Osteoblast (primary cell): Measurements from ENCODE around the gene AMHR2. TPM values are rescaled to one million over a fixed set of nuclear protein-coding genes. Genes with fewer than 3 reads are reported as not detected.
"Not testable (repeated sequence)": the region's sequence is repeated elsewhere in the genome, so short reads cannot be mapped to it uniquely, and the experiment has no call there.

Experiments used
- DNase-seq: peaks from one replicate; pipeline ENCODE4 v3.0.0; 2011; ENCODE audit warnings: low spot score, mixed read lengths; ENCODE audit not compliant: insufficient read length; ENCODE audit errors: missing footprints
- H2AFZ ChIP-seq: 2 replicates; pipeline ENCODE4 v1.6.0; 2011; ENCODE audit warnings: mild to moderate bottlenecking, low read length
- H3K27ac ChIP-seq: 2 replicates; pipeline ENCODE4 v1.5.1; 2011; ENCODE audit warnings: mild to moderate bottlenecking, low read depth, low read length, moderate library complexity
- H3K27me3 ChIP-seq: 2 replicates; pipeline ENCODE4 v1.6.0; 2012; ENCODE audit warnings: mild to moderate bottlenecking, control low read depth, inconsistent platforms, low read length, moderate library complexity; ENCODE audit not compliant: insufficient read depth
- H3K36me3 ChIP-seq: 2 replicates; pipeline ENCODE4 v1.5.1; 2011; ENCODE audit warnings: mild to moderate bottlenecking, low read length, control low read depth, moderate library complexity; ENCODE audit not compliant: insufficient read depth
- H3K4me1 ChIP-seq: 2 replicates; pipeline ENCODE4 v1.5.1; 2011; ENCODE audit warnings: mild to moderate bottlenecking, low read length, control low read depth, moderate library complexity; ENCODE audit not compliant: insufficient read depth
- H3K4me2 ChIP-seq: 2 replicates; pipeline ENCODE4 v1.6.0; 2011; ENCODE audit warnings: mild to moderate bottlenecking, low read length; ENCODE audit not compliant: insufficient read depth
- H3K4me3 ChIP-seq: fragments of 200-600 bp; sonication (generic); 3 replicates; pipeline ENCODE4 v1.5.1; 2012; ENCODE audit warnings: mild to moderate bottlenecking, low read length, inconsistent platforms; ENCODE audit not compliant: insufficient read depth
- H3K79me2 ChIP-seq: 2 replicates; pipeline ENCODE4 v1.6.0; 2012; ENCODE audit warnings: mild to moderate bottlenecking, low read length, control low read depth, inconsistent platforms; ENCODE audit not compliant: insufficient read depth
- H3K9me3 ChIP-seq: 2 replicates; pipeline ENCODE4 v1.5.1; 2011; ENCODE audit warnings: low read depth, low read length, control low read depth
- H4K20me1 ChIP-seq: 2 replicates; pipeline ENCODE4 v1.6.0; 2012; ENCODE audit warnings: mild to moderate bottlenecking, low read length, control low read depth; ENCODE audit not compliant: insufficient read depth
- total RNA-seq: library from RNA; depleted of rRNA; stranded (reverse); fragments of >200 nt; gene quantifications from 2 replicates; pipeline ENCODE4 v1.2.3, GENCODE V29; 2012
- TF ChIP-seq, protein P1 (sequence below): IDR thresholded peaks from 2 replicates; pipeline ENCODE4 v1.5.1; 2011; ENCODE audit warnings: mild to moderate bottlenecking, low read depth, low read length, moderate library complexity; ENCODE audit errors: extremely low read depth

AMHR2 gene
- total RNA-seq, 1 donor: not detected

DNA sequence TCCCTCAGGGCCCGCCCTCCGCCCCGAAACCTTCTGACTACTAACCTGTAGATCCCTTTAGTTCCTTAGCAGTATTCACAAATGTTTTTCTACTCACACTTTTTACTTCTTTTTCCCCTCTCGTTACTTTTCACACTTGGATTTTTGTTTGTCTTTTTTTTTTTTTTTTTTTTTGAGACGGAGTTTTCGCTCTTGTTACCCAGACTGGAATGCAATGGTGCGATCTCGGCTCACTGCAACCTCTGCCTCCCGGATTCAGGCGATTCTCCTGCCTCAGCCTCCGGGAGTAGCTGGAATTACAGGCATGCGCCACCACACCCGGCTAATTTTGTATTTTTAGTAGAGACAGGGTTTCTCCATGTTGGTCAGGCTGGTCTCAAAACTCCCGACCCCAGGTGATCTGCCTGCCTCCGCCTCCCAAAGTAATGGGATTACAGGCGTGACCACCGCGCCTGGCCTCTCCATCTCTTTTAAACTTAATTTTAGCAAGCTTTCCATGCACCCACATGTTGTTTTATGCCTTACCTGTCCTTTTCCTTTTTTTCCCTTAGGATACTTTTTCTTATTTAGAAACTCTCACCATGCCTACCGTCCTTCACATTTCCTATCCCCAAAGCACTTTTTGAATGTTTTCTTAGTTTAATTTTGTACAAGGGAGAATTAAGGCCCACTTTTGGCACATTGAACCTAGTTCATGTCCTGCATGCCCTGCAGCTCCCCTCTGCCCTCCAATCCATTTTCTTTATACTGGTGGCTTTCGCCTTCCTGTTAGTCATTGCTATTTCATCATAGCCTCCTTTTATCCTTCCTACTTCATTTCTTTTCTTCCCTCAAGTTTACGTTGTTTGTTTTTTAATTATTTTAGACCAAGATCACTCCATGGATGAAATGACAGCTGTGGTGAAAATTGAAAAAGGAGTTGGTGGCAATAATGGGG, 42.6 kb upstream of the AMHR2 start:
- Histone ChIP-seq H3K4me2 (peak overlapping the region; percentile 95), H3K27ac (peak overlapping the region; percentile 77), H3K36me3 (peaks cover 26% of the 10 kb centered on the region), H3K9me3 (no peaks in the 10 kb centered on the region), H3K4me1 (peaks cover 33% of the 10 kb centered on the region), H2AFZ (no peak overlapping the region), H3K79me2 (peaks cover 38% of the 10 kb centered on the region), H3K27me3 (no peaks in the 10 kb centered on the region), H4K20me1 (peaks cover 20% of the 10 kb centered on the region), H3K4me3 (peak overlapping the region; percentile 78)
- DNase-seq: no peak
- TF ChIP-seq, protein P1, sequence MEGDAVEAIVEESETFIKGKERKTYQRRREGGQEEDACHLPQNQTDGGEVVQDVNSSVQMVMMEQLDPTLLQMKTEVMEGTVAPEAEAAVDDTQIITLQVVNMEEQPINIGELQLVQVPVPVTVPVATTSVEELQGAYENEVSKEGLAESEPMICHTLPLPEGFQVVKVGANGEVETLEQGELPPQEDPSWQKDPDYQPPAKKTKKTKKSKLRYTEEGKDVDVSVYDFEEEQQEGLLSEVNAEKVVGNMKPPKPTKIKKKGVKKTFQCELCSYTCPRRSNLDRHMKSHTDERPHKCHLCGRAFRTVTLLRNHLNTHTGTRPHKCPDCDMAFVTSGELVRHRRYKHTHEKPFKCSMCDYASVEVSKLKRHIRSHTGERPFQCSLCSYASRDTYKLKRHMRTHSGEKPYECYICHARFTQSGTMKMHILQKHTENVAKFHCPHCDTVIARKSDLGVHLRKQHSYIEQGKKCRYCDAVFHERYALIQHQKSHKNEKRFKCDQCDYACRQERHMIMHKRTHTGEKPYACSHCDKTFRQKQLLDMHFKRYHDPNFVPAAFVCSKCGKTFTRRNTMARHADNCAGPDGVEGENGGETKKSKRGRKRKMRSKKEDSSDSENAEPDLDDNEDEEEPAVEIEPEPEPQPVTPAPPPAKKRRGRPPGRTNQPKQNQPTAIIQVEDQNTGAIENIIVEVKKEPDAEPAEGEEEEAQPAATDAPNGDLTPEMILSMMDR: no peak

DNA sequence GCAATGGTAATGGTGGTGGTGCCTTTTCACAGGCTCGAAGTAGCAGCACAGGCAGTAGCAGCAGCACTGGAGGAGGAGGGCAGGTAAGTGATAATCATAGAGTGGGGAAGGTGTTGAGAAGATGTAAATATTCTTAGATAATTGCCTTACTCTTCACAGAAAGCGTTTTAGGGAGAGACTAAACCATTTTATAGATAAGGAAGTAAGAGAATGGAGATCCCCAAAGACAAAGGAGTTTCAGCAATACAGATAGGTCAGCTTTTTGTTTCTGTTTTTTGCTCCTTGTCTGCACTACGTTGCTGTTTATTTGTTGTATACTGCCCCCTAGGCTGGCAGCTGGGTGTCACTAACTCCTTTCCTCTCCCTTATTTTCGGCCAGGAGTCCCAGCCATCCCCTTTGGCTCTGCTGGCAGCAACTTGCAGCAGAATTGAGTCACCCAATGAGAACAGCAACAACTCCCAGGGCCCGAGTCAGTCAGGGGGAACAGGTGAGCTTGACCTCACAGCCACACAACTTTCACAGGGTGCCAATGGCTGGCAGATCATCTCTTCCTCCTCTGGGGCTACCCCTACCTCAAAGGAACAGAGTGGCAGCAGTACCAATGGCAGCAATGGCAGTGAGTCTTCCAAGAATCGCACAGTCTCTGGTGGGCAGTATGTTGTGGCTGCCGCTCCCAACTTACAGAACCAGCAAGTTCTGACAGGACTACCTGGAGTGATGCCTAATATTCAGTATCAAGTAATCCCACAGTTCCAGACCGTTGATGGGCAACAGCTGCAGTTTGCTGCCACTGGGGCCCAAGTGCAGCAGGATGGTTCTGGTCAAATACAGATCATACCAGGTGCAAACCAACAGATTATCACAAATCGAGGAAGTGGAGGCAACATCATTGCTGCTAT, 41.7 kb upstream of the AMHR2 start:
- Histone ChIP-seq H3K4me2 (peak overlapping the region; percentile 95), H3K4me1 (peaks cover 38% of the 10 kb centered on the region), H3K4me3 (peak overlapping the region; percentile 78), H3K36me3 (peaks cover 26% of the 10 kb centered on the region), H3K27me3 (no peaks in the 10 kb centered on the region), H4K20me1 (peaks cover 20% of the 10 kb centered on the region), H3K9me3 (no peaks in the 10 kb centered on the region), H2AFZ (no peak overlapping the region), H3K79me2 (peaks cover 46% of the 10 kb centered on the region), H3K27ac (peak overlapping the region; percentile 77)
- TF ChIP-seq, protein P1: peak; percentile 46
- DNase-seq: peak; percentile 81

GRCh38 chr12:53383258-53383657, 40.4 kb upstream of the AMHR2 start:
- TF ChIP-seq, protein P1: no peak
- peak overlapping the region; percentile 38 for H3K4me3 ChIP-seq
- H3K4me2 ChIP-seq: peak overlapping the region; percentile 69
- H3K79me2 ChIP-seq: peaks cover 49% of the 10 kb centered on the region
- no peak for DNase-seq
- H4K20me1 ChIP-seq: peaks cover 20% of the 10 kb centered on the region
- no peaks in the 10 kb centered on the region for H3K9me3 ChIP-seq
- no peaks in the 10 kb centered on the region for H3K27me3 ChIP-seq
- H2AFZ ChIP-seq: no peak overlapping the region
- peak overlapping the region; percentile 5 for H3K27ac ChIP-seq
- H3K36me3 ChIP-seq: peaks cover 26% of the 10 kb centered on the region
- H3K4me1 ChIP-seq: peaks cover 50% of the 10 kb centered on the region

GRCh38 chr12:53386381-53386780, 37.3 kb upstream of the AMHR2 start:
- not testable (repeated sequence) for H3K27me3 ChIP-seq, H2AFZ ChIP-seq, DNase-seq, H3K9me3 ChIP-seq, H3K4me3 ChIP-seq
- Histone ChIP-seq H3K4me2 (peak overlapping the region; percentile 50), H4K20me1 (peaks cover 18% of the 10 kb centered on the region), H3K27ac (peak overlapping the region; percentile 86), H3K4me1 (peaks cover 62% of the 10 kb centered on the region), H3K36me3 (peaks cover 29% of the 10 kb centered on the region), H3K79me2 (peaks cover 80% of the 10 kb centered on the region)
